ENCODE data around the gene R3HDM2.
"Not testable (repeated sequence)": the region's sequence is repeated elsewhere in the genome, so short reads cannot be mapped to it uniquely, and the experiment has no call there.

R3HDM2 gene

GRCh38 chr12:57416039-57416996 lies 14.5 kb downstream of the R3HDM2 start:
- no peaks in the 10 kb centered on the region for H4K20me1 ChIP-seq (ENCODE audit: insufficient read depth, low read length)
- no peak overlapping the region for H2AFZ ChIP-seq (ENCODE audit: low read length)
- no peak for TF ChIP-seq EZH2 (IDR thresholded peaks at IDR 0.05; ENCODE audit: borderline replicate concordance, low read length)
- TF ChIP-seq, protein P1, sequence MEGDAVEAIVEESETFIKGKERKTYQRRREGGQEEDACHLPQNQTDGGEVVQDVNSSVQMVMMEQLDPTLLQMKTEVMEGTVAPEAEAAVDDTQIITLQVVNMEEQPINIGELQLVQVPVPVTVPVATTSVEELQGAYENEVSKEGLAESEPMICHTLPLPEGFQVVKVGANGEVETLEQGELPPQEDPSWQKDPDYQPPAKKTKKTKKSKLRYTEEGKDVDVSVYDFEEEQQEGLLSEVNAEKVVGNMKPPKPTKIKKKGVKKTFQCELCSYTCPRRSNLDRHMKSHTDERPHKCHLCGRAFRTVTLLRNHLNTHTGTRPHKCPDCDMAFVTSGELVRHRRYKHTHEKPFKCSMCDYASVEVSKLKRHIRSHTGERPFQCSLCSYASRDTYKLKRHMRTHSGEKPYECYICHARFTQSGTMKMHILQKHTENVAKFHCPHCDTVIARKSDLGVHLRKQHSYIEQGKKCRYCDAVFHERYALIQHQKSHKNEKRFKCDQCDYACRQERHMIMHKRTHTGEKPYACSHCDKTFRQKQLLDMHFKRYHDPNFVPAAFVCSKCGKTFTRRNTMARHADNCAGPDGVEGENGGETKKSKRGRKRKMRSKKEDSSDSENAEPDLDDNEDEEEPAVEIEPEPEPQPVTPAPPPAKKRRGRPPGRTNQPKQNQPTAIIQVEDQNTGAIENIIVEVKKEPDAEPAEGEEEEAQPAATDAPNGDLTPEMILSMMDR (IDR thresholded peaks at IDR 0.05; ENCODE audit: low read length), result no peak
- H3K9me2 ChIP-seq (ENCODE audit: low read depth, low read length), result no peaks in the 10 kb centered on the region
- H3K27me3 ChIP-seq (ENCODE audit: insufficient read depth, low read length), result no peaks in the 10 kb centered on the region
- no peaks in the 10 kb centered on the region for H3K36me3 ChIP-seq (ENCODE audit: insufficient read depth, low read length)
- H3K9me3 ChIP-seq (ENCODE audit: low read length), result no peaks in the 10 kb centered on the region
- no peak overlapping the region for H3K4me3 ChIP-seq (ENCODE audit: low read depth, low read length, poor library complexity, severe bottlenecking)
- peaks cover 23% of the 10 kb centered on the region for H3K79me2 ChIP-seq (ENCODE audit: insufficient read depth, low read length)
- H3K4me1 ChIP-seq (ENCODE audit: insufficient read depth, low read length, severe bottlenecking), result peaks cover 14% of the 10 kb centered on the region
- H3K9ac ChIP-seq (ENCODE audit: low read length), result no peak overlapping the region
- no peak overlapping the region for H3K27ac ChIP-seq (ENCODE audit: low read depth, low read length, poor library complexity, severe bottlenecking)
- no peak overlapping the region for H3K4me2 ChIP-seq (ENCODE audit: low read length)
- H3F3A ChIP-seq (ENCODE audit: insufficient read depth, low read length), result no peaks in the 10 kb centered on the region

DNA sequence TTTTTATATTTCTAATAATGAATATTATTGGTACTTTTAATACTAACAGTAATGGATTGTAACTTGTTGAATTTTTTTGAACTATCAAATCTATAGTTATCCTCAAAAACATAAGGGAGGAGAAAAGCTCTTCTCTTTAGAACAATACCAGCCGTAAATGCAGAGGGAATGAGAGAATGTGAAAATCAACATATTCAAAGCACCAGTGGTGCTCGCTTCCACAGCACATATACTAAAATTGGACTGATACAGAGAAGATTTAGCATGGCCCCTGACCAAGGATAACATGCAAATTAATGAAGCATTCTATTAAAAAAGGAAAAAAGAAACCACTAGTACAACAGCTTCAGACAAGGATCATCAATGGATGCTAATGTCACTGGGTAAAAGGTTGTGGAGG lies 15.8 kb downstream of the R3HDM2 start:
- H4K20me1 ChIP-seq (ENCODE audit: insufficient read depth, low read length), result no peaks in the 10 kb centered on the region
- H2AFZ ChIP-seq (ENCODE audit: low read length), result no peak overlapping the region
- no peak overlapping the region for H3K4me3 ChIP-seq (ENCODE audit: low read depth, low read length, poor library complexity, severe bottlenecking)
- H3K9me2 ChIP-seq (ENCODE audit: low read depth, low read length), result no peaks in the 10 kb centered on the region
- H3F3A ChIP-seq (ENCODE audit: insufficient read depth, low read length), result no peaks in the 10 kb centered on the region
- H3K27ac ChIP-seq (ENCODE audit: low read depth, low read length, poor library complexity, severe bottlenecking), result no peak overlapping the region
- H3K4me2 ChIP-seq (ENCODE audit: low read length), result no peak overlapping the region
- H3K4me1 ChIP-seq (ENCODE audit: insufficient read depth, low read length, severe bottlenecking), result peaks cover 14% of the 10 kb centered on the region
- H3K36me3 ChIP-seq (ENCODE audit: insufficient read depth, low read length), result no peaks in the 10 kb centered on the region
- no peak overlapping the region for H3K9ac ChIP-seq (ENCODE audit: low read length)
- TF ChIP-seq, protein P1 (IDR thresholded peaks at IDR 0.05; ENCODE audit: low read length), result no peak
- no peak for TF ChIP-seq EZH2 (IDR thresholded peaks at IDR 0.05; ENCODE audit: borderline replicate concordance, low read length)
- no peaks in the 10 kb centered on the region for H3K9me3 ChIP-seq (ENCODE audit: low read length)
- no peaks in the 10 kb centered on the region for H3K27me3 ChIP-seq (ENCODE audit: insufficient read depth, low read length)
- peaks cover 30% of the 10 kb centered on the region for H3K79me2 ChIP-seq (ENCODE audit: insufficient read depth, low read length)

GRCh38 chr12:57414160-57414559 lies 16.7 kb downstream of the R3HDM2 start:
- not testable (repeated sequence) for H3K36me3 ChIP-seq (ENCODE audit: insufficient read depth, low read length); H3K4me2 ChIP-seq (ENCODE audit: low read length); H4K20me1 ChIP-seq (ENCODE audit: insufficient read depth, low read length); H3K9me3 ChIP-seq (ENCODE audit: low read length); H3K4me3 ChIP-seq (ENCODE audit: low read depth, low read length, poor library complexity, severe bottlenecking); H3K9me2 ChIP-seq (ENCODE audit: low read depth, low read length); H2AFZ ChIP-seq (ENCODE audit: low read length); H3K9ac ChIP-seq (ENCODE audit: low read length); H3K27ac ChIP-seq (ENCODE audit: low read depth, low read length, poor library complexity, severe bottlenecking); H3F3A ChIP-seq (ENCODE audit: insufficient read depth, low read length); H3K27me3 ChIP-seq (ENCODE audit: insufficient read depth, low read length)
- Histone ChIP-seq H3K79me2 (ENCODE audit: insufficient read depth, low read length) (peaks cover 32% of the 10 kb centered on the region), H3K4me1 (ENCODE audit: insufficient read depth, low read length, severe bottlenecking) (peaks cover 14% of the 10 kb centered on the region)

All from OCI-LY1 (cell line).